Raji (cell line): ENCODE data around the gene ADGRG1.

Experiments used
- POLR2A ChIP-seq: IDR thresholded peaks from 2 replicates; pipeline ENCODE4 v1.6.1; 2011; ENCODE audit warnings: low read depth, low read length, control low read depth; ENCODE audit not compliant: insufficient read depth

ADGRG1 gene

DNA sequence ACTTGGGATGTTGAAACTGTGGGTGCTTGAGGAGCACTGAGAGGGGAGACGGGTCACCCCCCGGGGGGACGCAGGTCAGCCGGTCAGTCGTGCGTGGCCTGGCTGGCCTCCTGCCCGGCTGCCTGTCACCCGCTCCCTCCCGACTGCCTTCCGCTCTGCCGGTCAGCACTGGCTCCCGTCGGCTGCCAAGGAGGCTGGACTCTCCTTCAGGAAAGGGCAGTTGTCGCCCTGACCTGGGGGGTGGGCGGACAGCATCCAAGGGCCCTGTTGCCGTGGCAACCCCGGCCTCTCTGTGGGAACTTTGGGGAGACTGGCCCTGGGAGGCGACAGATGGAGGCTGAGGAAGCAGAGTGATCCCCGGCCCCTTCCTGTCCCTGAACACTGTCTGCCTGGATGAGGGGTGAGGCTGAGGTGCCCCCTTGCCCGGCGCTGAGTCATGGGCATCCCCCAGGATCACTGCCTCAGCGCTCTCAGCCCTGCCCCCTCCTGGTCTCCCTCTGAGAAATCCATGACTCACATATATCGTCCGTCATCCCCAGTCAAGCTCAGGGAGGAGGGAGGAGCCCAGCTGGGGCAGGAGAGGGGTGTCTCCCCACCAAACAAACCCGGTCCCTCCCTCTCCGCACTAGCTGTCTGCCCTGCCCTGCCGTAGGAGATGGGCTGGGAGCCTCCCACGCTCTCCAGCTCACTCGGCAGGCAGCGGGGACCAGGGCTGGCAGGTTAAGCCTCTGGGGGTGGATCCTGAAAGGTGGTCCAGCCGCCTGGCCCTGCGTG, at the start of gene ADGRG1:
Gene ADGRG1, plus strand, starts transcription at position 623 of the 774 bp plus-strand sequence. CDS start 21,658 bp downstream, outside the sequence.
- no peak for TF ChIP-seq POLR2A

DNA sequence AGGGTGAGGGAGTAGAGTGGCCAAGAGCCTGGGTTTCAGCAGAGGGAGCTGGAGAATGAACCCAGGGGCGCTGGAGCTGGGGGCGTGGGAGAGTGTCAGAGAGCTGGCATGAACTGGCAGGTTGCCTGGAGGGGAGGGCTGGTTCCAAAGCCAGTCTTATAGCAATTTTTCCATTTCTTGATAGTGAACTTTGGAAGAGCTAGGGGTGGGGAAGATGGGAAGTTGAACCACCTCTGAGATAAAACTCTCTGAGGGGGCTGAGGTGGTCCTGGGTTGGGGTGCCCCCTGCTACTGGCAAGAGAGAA, 49.1 kb upstream of the ADGRG1 start:
- no peak for TF ChIP-seq POLR2A

DNA sequence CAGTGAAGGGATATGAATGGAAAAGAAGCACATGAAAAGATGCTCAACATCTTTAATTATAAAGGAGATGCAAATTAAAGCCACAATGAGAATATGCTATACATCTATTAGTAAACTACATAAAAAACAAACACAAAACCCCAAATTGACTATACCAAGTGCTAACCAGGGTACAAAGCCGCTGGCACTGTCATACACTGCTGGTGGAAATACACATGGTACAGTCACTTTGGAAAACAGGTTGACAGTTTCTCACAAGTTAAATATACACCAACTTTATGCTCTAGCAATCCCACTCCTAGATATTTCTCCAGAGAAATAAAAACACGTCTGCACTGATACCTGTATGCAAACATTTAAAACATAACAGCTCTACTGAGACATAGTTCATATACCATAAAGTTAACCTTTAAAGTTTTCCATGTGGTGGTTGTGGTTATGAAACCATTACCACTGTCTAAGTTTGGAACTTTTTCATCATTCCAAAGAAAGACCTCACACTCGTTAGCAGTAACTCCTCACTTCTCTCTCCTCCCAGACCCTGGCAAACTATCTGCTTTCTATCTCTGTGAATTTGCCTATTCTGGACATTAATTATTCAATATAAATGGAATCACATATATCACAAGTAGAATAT, 43.3 kb upstream of the ADGRG1 start:
- no peak for TF ChIP-seq POLR2A

DNA sequence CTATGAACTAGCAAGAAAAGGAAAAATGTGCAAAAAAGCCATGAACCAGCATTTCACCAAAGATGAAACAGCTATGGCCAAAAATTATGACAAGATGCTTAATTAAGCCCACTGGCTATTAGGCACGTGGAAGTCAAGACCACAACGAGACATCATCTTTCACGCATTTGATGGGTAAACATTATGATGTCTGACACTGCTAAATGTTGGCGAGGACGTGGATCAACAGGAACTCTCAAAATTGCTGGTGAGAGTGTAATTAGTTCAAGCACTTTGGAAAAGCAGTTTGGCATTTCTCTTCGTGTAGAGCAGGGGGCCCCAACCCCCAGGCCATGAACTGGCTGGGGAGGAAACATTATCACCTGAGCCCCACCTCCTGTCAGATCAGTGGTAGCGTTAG, 39.6 kb upstream of the ADGRG1 start:
- TF ChIP-seq POLR2A: no peak

DNA sequence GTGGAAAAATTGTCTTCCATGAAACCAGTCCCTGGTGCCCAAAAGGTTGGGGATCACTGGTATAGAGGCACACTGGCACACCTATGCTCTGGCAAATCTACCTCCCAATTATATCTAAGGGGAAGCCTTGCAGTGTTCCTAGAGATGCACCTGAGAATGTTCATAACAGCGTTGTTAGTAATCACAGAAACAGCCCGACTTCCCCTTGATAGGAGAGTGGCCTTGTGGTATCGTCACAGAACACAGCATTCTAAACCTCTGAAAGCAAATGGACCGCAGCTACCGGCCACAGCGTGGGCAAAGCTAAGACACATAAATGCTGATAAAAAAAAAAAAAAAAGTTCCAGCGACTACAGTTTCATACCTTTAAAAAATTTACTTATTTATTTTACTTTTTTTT, 39.1 kb upstream of the ADGRG1 start:
- no peak for TF ChIP-seq POLR2A

DNA sequence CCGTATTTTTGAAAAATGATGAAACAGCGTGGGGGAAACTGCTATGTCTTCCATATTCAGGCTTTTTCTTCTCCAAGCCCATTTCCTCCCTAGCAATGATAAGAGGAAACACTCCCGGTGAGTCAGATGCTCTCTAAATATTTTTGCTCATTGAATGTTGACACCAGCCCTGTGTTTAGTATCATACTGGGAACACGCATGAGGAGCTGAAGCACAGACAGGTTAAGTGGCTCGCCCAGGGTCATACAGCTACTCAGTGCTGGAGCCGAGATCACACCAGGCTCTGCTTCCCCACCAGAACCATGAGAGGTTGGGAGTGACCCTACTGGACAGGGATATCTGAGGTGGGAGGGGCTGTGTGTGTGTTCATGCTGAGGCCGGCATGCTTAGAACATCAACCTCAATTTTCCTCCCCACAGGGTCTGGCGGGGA, 37.8 kb upstream of the ADGRG1 start:
- TF ChIP-seq POLR2A: no peak

DNA sequence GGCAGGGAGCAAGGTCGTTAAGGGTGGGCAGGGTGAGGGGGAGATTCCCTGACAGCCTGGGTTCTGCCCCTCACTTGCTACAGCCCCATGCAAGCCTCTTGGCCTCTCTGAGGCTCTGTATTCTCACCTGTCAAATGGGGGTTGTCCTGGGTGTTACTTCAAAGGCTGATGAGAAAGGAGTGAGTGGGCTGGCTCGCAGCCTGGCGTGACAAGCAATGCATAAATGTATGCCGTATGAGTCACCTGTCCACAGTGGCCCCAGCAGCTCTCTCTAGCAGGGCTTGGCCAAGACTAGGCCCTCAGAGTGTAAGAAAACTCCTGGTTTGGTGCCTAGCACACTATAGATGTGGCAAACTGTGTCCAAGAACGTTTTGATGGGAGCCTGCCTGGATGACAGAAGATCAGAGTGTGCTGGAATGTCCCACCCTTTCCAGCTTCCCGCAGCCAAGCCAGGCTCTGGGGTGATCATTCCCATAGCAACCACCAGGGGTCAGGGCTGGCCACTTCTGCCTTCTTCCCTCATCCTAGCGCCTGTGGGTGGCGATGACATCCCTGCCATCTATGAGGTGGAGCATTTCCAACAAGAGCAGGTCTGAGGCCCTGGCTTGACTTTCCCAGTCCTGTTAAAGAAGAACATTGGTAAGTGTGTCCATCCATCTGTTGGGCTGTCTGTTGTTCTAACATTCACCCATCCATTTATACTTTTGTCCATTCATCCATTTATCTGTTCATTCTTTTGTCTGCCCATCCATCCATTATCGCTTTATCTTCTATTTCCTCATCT, 37.2 kb upstream of the ADGRG1 start:
- TF ChIP-seq POLR2A: no peak

DNA sequence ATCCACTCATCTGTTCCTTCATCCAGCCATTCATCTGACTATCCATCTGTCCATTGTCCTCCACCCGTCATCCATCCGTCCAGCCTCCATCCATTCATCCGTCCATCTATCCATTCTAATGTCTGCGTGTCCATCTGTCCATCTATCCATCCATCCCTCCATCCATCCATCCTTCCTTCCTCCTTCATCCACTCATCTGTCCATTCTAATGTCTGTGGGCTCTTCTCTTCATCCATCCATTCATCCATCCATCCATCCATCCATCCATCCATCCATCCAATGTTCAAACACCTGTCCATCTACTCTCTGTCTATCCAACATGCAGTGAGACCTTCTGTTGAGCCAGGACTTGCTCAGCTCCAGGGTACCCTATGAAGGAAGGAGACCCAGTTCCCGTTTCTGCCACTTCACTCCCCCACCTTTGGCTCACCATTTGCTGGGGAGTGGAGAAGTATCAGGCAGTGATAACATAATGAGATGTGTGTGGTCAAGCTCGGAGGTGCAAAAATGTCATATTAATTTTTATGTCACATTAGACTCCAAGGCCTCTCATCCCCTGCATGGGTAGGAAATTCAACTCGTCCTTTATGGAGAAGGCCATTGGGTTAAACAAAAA, 36.5 kb upstream of the ADGRG1 start:
- no peak for TF ChIP-seq POLR2A

DNA sequence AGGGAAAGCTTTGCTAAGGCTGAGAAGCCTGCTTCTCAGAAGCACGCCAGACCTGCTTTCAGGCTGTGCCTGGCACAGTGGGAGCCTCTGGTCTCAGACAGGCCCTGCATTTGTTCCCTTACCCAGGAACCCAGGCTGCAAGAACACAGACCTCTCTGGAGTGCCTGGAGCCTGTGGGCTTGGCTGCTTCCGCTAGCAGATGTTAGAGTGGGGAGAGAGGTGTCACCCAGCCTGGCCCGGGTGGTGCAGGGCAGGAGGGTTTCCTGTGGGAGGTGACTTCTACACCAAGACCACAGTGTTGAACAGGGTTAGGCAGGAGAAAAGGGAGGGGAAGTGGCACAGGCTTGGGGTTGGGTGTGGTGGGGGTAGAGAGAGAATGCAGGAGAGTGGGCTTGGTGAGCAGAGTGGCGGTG, 35.8 kb upstream of the ADGRG1 start:
- TF ChIP-seq POLR2A: no peak

DNA sequence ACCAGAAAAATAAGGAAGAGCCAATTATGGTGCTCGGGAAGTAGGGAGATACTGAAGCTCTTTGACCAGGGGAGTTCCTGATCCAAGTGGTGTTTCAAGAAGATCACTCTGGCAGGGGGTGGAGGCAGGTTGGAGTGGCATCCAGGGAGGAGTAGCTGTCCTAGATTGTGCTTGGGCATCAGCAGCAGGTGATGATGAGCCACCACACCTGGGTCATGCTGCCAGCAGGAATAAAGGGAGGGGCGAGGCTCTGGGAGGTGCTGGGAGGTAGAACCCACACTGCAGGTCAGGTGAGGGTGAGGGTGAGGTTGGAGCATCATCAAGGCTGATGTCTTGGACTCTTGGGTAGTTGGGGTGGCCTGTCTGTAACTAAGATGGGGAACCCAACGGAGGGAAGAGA, 35.4 kb upstream of the ADGRG1 start:
- no peak for TF ChIP-seq POLR2A

DNA sequence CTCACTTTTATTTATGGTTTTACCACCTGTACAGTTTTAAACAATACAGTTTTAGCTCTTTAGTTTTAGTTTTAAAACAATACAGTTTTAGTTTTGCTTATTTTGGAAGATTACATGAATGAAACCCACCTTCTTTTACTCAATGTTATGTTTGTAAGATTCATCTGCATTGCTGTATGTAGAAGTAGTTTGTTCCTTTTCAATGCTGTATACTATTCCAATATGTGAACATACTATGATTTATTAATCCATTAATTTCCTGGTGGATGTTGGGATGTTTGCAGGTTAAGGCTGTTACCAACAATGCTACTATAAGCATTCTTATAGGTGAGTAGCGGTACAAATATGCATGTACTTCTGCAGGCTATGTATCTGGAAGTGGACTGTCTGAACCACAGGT, 34.4 kb upstream of the ADGRG1 start:
- no peak for TF ChIP-seq POLR2A

DNA sequence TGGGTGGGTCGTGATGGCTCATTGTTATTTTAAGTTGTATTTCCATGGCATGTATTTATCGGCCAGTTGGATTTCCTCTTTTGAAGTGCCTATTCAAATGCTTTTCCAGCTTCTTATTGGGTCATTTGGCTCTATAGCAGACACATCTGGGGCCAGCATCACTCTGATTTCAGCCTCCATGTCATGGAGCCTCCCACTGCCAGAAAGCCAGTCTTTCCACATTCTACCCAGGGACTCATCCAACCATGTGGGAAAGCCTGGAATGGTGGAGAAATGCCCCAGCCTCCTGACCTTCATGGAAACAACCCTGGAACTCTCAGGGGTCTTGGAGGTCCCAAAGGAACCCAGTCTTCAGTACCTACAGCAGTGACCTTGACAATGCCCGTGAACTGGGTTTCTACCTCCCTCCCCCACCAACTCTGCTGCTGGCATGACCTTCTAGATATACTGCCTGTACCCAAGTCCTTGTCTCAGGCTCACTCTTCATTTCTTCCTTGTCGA, 33.8 kb upstream of the ADGRG1 start:
- TF ChIP-seq POLR2A: no peak

DNA sequence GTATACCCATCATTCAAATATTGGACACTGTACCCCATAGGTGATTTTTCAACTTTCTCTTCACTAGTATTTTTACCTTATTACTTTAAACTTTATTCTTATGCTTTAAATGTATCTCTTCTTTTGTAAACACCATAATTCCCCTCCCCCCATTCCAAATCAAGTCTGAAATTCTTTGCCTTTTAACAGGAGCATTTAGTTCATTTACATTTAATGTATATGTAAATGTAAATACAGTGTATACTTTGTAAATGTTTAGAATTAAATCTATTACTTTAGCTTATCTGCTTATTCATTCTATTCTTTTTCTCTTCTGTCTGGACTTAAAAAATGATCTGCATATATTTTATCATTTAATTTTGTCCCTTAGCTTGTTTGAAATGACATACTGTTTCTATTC, 30.0 kb upstream of the ADGRG1 start:
- TF ChIP-seq POLR2A: no peak

DNA sequence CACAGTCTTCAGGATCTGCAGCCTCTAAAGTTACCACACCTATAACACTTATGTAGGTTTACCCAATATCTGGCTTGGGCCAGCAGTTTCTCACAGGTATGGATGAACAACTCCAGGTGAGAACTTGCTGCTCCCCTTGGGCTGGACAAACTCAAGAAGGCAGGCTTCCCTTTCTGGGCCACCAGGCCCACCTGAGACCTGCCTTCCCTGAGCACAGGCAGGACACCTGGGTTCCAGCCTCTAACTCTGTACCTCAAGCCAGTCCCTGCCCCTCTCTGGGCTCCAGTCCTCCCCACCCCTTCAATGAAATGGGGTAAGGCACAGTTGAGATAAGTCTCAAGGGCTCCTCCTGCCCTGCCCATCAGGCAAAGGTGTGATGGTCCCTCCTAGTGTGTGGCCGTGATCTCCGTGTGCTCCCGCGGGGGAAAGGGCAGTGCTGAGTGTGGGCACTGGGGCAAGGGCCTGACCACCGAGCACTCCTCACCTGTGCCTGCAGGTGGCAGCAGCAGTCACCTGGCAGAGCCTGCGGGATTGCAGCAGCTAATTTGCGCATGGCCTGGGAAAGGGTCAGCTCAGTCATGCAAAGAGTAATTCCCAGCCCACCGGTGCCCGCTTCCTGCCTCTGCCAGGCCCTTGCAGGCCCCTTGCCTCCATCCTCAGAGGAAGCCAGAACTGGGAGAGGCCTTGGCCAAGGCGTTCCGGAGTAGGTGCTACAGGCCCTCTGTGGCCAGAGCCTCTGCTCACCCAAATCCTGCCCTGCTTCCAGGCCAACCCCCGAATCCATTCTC, 28.2 kb upstream of the ADGRG1 start:
- TF ChIP-seq POLR2A: no peak
